ENCODE measurements around the gene CFAP251. TPM values are rescaled to one million over a fixed set of nuclear protein-coding genes. Genes with fewer than 3 reads are reported as not detected.

The CFAP251 gene
- polyA plus RNA-seq, 1 donor = 14.5 TPM

DNA sequence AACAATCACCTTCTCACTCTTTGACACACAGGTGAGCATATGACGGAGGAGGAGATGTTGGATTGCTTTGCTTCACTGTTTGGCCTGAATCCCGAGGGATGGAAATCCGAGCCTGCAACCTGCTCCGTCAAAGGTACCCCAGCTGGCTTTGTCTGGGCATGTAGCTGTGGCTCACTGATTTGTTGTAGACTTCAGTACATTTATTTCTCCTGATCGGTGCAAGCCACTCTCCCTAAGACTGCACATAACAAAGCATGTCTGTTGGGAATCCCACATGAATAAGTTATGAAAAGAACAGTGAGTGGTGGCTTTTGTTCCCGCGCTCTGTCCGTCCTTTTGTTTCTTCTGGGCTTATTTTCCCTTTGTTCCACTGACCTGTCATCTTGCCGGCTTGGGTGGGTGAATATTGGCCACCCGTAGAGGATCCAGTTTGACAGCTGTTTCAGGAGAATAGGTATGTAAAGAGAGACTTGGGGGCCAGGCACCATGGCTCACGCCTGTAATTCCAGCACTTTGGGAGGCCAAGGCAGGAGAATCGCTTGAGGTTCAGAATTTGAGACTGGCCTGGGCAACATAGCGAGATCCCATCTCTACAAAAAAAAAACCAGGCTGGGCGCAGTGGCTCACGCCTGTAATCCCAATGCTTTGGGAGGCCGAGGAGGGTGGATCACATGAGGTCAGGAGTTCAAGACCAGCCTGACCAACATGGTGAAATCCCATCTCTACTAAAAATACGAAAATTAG is 83.2 kb downstream of the CFAP251 start:
- no peak for DNase-seq

DNA sequence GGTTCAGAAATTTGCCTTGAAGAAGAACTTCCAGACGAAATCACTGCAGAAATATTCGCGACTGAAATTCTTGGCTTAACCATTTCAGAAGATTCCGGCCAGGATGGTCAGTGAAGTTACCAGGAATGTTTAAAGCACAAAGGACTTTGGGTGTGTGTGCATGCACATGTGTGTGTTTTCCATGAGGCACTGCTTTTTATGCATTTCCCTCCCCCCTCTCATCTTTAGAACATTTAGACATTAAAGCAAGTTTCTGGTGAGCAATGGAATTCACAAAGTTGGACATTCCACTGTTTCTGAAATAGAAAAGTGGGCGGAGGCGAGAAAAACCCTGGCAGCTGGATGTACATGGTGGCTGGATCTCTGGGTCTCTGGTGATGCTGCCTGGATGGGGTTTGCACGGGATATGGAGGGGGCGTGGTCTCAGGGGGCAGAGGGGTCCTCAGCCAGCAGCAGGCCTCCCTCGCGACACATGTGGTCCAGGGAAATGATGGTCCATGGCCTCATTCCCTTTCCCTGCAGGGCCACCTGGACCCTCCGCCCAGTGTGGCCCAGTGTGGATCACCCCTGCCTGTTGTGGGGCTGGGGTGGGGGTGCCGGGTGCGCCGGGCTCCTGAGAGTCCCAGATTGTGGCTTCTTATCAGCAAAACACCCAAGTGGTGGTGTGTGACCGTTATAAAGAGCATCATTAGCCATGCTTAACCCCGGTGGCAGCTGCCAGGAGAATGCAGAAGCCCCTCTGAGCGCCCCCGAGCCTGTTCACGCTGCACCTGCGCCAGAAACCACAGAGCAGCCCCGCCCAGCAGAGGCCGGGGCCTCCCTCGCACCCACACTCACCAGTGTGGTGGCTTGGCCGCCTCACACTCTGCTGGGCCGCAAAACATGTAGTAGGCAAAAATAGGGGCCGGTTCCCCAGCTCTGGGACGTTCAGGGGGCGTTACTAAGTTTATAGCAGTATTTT is 85.5 kb downstream of the CFAP251 start:
- DNase-seq = no peak

DNA sequence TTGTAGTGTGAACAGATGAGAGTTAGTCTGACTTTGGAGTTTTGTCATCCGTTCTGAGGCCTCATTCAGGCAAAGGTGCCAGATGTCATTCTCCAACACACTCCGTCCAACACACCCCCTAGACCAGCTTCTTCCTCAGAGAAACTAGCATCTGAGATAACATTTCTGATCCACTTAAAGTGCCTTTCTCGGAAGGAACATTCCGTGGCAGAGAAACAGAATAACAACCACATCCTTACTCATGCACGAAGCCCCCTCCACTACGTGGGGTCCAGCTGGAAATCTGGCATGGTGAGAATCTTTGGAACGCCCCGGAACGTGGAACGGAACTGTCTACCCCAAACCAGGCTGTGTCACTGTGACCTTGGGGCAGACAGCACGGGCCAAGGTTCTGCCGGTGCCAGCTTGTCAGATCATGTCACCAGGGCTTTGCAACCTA is 86.3 kb downstream of the CFAP251 start:
- DNase-seq = no peak

DNA sequence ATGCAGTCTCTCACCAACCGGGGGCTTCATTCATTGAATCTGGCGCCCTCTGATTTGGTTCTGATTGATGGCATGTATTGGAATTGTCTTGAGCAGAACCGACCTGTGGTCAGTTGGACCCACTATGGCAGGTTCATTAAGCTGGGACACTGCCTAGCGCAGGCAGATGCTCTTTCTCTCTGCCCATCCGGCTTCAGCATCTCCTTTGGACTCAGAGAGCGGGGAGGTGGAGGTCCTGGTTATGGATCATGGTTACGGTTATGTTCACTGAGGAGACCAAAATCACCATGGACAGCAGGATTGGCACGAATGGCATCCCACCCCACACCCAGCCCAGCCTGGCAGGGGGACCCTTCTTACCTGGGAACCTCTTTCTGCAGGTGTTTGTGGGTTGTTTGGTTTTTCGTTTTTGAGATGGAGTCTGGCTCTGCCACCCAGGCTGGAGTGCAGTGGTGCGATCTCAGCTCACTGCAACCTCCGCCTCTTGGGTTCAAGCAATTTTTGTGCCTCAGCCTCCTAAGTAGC is 86.9 kb downstream of the CFAP251 start:
- no peak for DNase-seq

DNA sequence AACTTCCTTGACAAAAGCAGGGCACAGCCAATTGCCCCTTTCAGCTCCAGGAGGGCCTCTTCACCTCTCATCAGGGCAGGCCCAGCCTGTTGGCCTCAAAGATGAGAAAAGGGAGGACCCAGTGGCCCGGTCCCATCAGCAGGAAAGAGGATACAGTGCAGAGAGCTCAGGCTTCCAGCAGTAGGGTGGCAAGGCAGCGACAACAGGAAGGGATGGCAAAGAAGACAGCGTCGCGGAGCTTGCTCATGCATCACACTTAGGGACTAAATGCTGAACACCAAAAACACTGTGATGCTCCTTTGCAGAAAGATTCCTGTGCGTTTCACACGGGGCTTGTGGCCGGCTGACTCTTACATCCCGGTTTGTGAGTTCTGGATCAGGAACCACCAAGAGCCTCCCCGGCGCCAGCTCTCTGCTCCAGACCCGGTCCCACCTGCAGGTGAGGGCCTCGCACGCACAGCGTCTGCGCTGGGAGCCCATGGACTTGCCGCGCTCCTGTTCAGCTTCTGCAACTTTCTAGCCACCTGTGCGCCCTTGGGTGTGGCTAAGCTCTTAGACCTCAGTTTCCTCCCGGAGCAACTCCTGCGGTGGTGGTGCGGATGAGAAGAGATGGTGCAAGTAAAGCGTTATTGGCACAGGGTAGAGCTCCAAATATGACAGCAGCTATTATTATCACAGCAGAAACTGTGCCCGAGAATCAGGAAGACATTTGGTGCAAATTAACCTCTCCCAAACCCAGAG is 88.0 kb downstream of the CFAP251 start:
- DNase-seq = no peak

DNA sequence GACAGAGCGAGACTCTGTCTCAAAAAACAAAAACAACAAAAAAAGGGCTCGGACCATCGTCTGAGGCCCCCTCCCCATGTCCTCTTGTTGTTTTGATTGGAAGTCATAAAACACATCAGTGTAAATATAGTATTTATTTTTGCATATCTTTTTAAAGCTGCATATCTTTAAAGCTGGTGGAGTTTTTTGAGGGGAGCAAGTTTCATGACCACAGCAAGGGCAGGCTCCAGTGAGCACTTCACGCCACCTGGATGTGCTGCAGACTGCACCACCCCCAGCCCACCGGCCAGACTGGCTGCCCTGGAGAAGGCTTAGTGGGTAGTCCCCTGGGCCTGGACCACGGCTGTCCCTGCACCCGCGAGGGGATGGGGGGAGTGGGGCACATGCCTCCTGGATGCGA is 91.3 kb downstream of the CFAP251 start:
- DNase-seq = no peak

DNA sequence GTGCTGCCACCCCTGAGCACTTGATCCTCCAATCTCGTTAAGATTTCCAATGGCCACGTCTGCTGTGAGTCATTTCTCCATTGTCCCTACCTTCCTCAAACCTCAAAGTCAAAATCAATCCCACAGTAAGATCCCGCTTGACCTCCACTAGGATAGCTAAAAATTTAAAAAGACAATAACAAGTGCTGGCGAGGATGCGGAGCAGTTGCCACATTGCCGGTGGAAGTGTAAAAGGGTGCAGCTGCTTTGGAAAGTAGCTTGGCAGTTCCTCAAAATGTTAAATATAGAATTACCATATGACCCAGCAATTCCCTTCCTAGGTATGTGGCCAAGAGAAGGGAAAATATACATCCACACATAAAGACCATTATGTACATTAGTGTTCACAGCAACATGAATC is 93.8 kb downstream of the CFAP251 start:
- no peak for DNase-seq

DNA sequence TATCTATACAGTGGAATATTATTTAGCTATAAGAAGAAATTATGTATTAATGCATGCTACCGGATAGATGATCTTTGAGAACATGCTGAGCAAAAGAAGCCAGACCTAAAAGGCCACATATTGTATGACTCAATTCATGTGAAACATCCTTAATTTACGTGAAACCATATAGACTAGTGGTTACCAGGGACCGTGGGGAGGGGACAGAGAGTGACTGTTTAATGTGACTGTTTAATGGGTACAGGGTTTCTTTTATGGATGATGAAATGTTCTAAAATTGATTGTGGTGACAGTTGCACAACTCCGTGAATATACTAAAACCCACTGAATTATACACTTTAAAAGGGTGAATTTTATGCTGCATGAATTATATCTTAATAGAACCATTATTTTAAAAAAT is 94.7 kb downstream of the CFAP251 start:
- DNase-seq = no peak

DNA sequence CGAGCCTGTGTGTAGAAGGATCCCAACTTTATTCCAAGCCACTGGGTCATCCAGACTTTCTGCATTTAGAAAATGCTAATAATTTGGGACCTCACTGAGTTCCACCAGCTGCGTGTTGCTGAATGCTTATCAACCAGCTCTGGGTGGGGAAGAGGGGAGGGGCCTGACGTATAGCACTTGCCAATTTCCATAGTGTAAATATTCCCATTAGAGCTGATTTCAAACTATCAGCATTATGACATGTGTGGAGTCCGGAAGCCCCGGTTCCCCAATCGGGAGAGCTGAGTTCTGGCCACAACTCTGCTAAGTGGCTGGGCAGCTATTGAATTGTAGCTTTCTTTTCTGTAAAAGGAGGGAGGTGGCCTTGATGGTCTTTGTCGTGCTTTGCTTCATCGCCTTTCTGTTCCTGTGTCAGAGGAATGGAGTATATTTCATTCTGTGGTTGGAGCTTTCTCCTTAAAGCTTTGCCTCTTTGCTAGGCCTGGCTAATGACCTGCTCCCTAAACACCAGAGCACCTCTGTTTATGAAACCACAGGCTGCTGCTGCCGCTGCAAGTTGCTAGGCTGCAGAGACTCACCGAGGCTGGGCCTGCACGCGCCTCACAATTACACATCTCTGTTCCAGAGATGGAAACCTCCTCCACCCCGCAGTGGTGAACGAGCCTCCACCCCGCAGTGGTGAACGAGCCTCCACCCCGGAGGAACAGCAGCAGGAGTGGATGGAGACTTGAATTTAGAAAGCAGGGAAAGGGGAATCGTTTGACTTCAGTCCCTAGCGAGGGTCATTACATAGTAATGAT is 95.6 kb downstream of the CFAP251 start:
- no peak for DNase-seq

DNA sequence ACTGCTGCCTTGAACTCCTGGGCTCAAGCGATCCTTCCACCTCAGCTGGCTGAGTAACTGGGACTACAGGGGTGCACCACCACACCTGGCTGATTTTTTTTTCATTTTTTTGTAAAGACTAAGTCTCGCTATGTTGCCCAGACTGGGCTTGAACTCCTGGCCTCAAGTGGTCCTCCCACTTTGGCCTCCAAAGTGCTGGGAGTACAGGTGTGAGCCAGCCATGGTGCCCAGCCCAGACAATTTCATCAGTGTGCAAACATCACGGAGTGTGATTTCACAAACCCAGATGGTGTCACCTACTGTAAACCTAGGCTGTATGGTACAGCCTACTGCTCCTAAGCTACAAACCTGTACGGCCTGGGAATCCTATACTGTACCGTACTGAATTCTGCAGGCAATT is 96.4 kb downstream of the CFAP251 start:
- DNase-seq = no peak

DNA sequence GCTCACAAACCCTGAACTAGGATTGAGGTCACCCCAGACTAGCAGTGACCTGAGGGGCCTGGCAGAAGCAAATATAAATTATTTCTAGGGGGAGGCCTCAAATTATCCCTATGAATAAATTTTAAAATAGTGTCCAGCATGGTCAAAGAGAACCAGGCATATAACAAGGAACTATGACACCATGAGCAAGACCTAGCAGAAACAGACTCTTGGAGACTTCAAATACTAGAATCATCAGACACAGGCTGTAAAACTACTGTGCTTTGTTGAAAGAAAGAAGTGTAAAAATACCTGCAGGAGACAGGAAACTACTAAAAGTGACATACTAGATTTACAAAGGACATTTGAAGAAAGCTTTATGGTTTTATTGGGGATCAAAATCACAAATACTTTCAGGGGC is 100.1 kb downstream of the CFAP251 start:
- DNase-seq = no peak

DNA sequence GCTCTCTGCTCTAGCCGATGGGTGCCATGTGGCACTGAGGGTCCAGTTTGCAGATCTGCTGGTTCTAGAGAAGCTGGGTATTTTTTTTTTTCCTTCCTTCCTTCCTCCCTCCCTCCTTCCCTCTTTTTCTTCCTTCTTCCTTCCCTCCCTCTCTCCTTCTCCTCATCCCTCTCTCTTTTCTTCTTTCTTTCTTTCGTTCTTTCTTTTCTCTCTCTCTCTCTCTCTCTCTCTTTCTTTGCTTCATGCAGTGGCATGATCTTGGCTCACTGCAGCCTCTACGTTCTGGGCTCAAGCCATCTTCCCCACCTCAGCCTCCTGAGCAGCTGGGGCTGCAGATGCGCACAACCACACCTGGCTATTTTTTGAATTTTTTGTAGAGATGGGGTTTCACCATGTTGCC is 100.5 kb downstream of the CFAP251 start:
- no peak for DNase-seq

DNA sequence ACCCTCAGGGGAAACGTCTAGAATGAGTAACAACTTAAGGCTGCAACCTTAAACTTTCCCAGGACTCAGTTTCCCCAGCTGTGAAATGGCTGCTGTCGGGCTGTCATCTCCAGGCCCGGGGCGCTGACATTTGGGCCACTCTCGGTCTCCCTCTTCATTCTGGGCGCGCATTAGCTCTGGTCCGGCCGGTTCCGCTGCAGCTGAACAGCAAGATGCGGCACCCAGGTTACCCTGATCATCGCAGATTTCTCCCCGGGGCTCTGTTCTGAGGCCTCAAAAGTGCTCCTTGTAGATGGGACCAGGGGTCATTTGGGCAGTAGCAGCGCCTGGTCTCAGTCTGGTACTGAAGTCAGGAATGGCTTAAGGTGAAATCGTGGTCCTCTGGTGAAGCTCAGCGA is 102.4 kb downstream of the CFAP251 start:
- DNase-seq = no peak

DNA sequence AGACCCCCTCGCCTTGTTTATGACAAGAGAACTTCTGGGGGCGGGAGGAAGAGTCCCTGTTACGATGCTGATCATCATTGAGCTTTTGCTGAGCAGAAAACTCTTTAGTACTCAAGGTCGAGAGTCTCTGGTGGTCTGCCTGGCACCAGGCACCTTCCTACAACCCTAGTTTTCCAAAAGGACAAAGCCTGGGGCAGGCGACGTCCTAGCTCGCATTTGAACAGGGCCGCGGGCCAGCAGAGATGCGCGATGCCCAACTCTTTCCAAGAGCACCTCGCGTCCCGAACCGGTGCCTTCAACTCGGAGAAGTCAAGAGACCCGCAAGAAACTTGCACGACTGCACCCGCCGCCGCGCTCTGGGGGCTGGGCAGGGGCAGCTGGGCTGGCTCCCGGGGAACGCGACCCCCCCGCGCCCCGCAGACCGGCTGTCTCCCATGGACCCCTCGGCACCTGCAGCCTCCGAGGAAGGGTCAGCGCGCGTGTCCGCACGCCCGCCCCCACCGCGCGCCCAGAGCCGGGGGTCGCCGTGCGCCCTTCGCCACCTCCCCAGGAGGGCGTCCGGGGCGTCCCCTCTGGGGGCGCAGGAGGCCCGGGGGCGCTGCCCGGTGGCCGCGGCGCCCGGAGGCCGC is 102.9 kb downstream of the CFAP251 start:
- DNase-seq = no peak

DNA sequence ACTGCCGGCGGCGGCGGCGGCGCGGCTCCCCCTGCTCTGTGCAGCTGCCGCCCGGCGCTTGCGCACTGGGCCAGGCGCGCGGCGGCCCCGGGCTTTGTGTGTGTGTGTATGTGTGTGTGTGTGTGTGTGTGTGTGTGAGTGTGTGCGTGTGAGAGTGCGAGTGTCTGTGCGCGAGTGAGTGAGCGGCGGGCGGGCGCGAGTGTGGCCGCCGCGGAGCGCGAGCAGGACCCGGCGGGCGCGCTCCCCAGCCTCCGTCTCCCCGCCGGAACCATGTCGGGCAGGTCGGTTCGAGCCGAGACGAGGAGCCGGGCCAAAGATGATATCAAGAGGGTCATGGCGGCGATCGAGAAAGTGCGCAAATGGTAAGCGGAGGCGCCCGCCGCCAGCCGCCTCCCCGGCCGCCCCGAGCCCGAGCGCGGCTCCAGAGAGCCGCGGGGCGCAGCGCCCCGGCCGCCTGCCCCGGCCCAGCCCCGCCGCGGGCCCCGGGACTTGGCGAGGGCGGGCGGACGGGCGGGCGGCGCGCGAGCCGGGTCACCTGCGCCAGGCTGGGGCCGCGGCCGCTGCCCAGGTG is 103.5 kb downstream of the CFAP251 start, which contains the start of gene BCL7A:
Gene BCL7A (plus strand): TSS at position 63 of the 571 bp plus-strand sequence. CDS start 208 bp downstream, at position 271.
- peak; percentile 73 for DNase-seq

DNA sequence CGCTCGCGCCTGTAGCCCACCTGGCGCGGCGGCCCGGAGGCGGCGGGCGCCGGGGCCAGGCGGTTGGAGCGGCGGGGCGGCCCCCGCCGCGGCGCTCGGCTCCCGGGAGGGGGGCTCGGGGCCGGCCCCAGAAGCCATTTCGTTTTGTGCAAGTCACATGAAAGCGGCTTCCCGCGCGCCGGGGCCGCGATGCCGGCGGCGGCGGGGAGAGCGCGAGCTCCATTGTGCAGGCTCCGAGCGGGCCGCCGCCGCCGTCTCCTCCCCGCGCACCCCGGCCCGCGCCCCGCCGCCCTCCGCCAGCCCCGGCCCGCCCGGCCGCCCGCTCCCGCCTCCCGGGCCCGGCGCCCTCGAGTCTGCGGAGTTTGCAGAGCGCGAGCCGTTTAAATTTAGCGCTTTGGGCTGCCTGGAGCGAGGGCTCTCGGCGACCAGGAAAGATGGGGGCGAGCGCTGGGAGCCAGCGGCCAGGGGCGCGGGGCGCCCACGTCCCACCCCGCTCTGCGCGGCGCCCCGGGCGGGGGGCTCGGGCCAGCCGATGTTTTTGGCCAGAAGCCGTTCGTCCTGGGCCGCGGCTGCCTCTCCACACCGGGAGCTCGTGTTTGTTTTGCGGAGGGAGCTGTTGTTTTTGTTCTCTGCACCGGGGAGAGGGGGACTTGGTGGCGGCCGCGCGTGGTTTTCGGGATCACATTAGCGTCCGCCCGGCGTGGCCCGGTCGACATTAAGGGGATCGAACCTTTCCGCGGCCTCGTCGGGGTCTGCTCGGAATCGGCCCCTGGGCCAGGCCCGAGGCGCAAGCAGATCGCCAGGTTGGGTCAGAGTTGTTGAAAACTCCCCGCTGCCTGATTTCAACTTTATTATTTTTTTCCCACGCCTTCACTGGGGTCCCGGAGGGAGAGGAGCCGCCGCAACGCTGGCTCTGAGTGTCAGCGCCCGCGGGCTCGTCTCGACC is 104.3 kb downstream of the CFAP251 start:
- DNase-seq = no peak

DNA sequence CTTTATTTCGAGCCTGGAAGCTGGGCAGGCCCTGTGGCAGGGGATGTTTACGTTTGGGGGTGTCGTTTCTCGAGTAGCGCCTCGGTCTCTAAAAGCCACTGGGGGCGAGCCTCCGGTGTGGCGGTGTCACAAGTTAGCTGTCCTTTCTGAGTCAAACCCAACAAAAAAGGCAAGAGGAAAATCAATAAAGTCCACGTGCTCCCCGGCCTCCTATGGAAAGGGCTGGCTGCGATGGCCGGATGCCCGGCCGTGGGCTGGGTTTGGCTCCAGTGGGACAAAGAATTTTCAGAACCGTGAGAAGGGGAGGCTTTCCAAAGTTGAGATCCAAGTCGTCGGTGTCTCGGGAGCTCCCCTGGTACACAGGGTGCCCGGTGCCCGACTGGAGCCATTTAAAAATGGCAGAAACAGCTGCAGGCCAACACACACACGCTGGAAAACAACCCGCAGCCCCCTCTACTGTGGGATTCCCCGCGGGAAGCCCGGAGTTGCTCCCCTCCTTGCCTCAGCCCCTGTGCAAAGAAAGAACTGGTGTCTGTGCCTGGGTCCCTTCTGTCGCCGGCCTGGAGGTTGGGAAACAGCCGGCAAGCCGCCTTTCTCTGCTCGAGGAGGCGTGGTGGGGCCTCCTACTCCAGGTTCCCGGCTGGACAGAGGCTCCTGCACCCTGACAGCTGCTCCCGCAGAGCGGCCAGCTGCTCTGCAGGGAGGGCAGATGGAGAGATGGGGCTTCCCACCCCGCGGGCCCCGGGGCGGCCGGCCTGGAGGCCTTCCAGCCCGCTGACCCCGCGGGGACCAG is 105.1 kb downstream of the CFAP251 start:
- no peak for DNase-seq

DNA sequence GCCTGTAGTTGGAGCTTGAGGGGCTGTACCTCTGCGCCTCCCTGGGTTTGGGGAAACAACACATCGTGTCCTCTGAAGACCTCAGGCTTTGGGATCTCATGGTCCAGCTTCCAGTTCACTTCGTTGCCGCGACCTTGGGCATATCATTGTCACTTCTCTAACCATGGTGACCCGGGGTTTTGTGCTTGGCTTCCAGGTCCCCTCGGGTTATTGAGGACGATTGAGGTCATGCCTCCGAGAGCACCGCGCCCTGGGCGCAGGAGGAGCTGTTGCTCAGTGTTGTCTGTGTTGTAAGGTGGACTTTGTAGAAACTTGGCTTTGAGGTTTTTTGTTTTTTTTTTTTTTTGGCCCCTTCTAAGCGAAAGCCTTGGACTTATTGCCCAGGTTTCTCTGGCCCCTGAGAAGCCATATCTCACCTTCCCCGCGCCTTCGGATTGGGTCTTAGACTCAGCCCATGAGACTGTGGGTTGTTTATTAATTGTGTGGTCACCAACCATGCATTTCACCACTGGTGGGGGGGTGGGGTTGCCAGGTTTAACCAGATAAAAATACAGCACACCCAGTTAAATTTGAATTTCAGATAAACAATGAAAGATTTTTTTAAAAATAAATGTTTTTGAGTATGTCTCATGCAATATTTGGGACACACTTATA is 105.9 kb downstream of the CFAP251 start:
- DNase-seq = no peak

Data from left kidney (tissue), 2 donors.